Stomach smooth muscle (tissue), 2 donors: ENCODE results near the gene RNF10.
"Not testable (repeated sequence)": the region's sequence is repeated elsewhere in the genome, so short reads cannot be mapped to it uniquely, and the experiment has no call there.

ENCODE experiments used
- H3K27ac ChIP-seq: one replicate; pipeline ENCODE4 v1.7.0; 2013; ENCODE audit warnings: mild to moderate bottlenecking, low read length, inconsistent platforms
- H3K27me3 ChIP-seq, 2 donors: one replicate each; pipeline ENCODE4 v1.7.0; 2013; ENCODE audit warnings: low read length in 2 of 2; ENCODE audit not compliant: insufficient read depth in 2 of 2, control insufficient read depth in 1 of 2
- H3K36me3 ChIP-seq, 2 donors: one replicate each; pipeline ENCODE4 v1.7.0; 2013; ENCODE audit warnings: low read length in 2 of 2; ENCODE audit not compliant: control insufficient read depth in 2 of 2, insufficient read depth in 2 of 2
- H3K4me1 ChIP-seq: one replicate; pipeline ENCODE4 v1.7.0; 2013; ENCODE audit warnings: low read length; ENCODE audit not compliant: control insufficient read depth, insufficient read depth
- H3K4me3 ChIP-seq, 2 donors: one replicate each; pipeline ENCODE4 v1.7.0; 2013; ENCODE audit warnings: low read length in 2 of 2
- H3K9ac ChIP-seq, 2 donors: one replicate each; pipeline ENCODE4 v1.7.0; 2013; ENCODE audit warnings: low read length in 2 of 2, mild to moderate bottlenecking in 1 of 2
- H3K9me3 ChIP-seq, 2 donors: one replicate each; pipeline ENCODE4 v1.7.0; 2013; ENCODE audit warnings: low read length in 2 of 2; ENCODE audit not compliant: control insufficient read depth in 2 of 2
- donor health status: healthy.
- donor health status: Pancreatic carcinoma.

Gene RNF10

DNA sequence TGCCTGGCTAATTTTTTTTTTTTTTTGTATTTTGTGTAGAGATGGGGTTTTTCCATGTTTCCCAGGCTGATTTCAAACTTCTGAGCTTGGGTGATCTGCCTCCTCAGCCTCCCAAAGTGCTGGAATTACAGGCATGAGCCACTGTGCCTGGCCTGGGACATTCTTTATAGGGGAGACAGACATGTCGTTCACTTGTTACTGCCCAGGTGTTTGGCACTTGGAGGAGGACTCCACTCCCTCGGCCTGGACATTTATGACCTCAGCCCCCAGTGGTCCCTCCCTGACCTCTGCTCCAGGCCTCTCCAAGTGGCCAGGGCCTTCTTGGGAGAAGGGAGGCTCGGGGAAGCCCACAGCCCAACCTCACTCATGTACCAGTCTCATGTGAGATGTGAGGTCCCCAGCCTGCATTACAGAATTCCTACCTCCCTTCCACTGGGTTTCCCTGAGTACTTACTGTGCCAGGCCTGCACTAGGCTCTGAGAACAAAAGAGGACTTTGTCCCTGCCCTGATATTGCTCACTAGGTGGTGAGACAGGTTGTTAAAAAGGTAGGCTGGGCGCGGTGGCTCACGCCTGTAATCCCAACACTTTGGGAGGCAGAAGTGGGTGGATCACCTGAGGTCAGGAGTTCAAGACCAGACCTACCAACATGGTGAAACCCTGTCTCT lies 56.7 kb downstream of the RNF10 start:
- Histone ChIP-seq H3K4me3 (no peak overlapping the region), H3K36me3 (no peaks in the 10 kb centered on the region), H3K27me3 (no peaks in the 10 kb centered on the region), H3K4me1 (no peaks in the 10 kb centered on the region), H3K9me3 (no peaks in the 10 kb centered on the region), H3K9ac (no peak overlapping the region), H3K27ac (no peak overlapping the region)

DNA sequence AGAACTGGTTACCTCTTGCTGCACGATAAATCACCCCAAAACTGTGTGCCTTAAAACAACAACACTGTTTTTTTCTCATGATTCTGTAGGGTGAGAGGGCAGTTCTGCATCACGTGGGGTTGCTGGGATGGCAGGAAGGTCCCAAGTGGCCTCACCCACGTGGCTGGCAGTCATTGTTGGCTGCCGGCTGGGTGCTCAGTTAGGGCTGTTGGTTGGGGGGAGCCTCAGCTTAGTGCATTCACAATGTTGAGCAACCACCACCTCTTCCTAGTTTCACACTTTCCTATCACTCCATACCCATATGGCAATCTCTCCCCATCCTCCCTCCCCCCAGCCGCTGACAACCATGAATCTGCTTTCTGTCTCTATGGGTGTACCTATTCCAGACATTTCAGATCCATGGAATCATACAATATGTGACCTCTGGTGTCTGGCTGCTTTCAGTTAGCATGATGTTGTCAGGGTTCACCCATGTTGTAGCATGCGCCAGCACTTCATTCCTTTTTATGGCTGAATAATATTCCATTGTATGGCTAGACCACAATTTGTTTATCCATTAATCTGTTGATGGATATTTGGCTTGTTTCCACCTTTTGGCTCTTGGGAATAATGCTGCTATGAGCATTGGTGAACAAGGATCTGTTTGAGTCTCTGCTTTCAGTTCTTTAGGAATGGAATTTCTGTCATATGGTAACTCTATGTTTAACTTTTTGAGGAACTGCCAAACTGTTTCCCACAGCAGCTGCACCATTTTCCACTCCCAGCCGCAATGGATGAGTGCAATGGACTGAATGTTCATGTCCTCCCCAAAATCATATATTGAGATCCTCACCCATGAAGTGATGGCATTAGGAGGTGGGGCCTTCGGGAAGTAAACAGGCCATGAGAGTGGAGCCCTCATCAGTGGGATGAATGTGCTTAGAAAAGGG lies 58.2 kb downstream of the RNF10 start:
- no peaks in the 10 kb centered on the region for H3K4me1 ChIP-seq
- H3K27me3 ChIP-seq: peaks cover 3 to 4% of the 10 kb centered on the region in 2 donors
- H3K9me3 ChIP-seq: no peaks in the 10 kb centered on the region
- H3K4me3 ChIP-seq: no peak overlapping the region
- no peaks in the 10 kb centered on the region for H3K36me3 ChIP-seq
- H3K9ac ChIP-seq: no peak overlapping the region
- no peak overlapping the region for H3K27ac ChIP-seq

DNA sequence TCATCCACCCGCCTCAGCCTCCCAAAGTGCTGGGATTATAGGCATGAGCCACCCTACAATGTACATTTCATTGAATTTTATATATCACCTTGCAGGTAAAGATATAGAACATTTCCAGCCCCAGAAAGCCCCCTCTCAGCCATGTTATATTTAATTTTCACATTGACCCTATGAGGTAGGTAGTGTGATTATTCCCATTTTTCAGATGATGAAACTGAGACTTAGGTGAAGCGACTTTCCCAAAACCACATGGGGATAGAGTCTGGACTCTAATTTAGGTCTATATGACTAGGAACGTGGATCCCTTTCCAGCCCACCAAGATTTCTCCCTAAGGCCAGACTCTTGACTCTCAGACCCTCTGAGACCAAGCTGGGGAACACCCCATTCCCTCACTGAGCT lies 62.7 kb downstream of the RNF10 start:
- H3K9ac ChIP-seq: no peak overlapping the region
- no peaks in the 10 kb centered on the region for H3K36me3 ChIP-seq
- H3K4me3 ChIP-seq: no peak overlapping the region
- no peaks in the 10 kb centered on the region for H3K4me1 ChIP-seq
- H3K27ac ChIP-seq: no peak overlapping the region
- peaks cover 7 to 9% of the 10 kb centered on the region in 2 donors for H3K27me3 ChIP-seq
- H3K9me3 ChIP-seq: no peaks in the 10 kb centered on the region

DNA sequence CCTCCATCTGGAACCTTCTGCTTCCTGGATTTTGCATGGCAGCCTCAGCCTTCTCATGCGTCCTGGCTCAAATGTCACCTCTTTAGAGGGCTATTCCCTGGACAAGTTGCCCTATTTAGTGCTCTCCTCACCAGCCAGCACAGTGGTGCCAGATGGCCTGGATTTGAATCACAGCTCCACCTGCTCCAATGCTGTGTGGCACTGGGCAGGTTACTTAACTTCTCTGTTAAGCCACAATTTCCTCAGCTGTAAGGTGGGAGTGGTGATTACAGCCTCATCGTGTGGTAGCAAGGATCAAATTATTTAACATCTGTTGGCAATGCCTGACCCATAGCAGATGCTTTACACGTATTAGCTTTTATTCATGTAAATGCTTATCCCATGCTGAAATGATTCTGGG lies 63.7 kb downstream of the RNF10 start:
- Histone ChIP-seq H3K27me3 (peaks cover 9% of the 10 kb centered on the region in 2 donors), H3K4me1 (no peaks in the 10 kb centered on the region), H3K9ac (no peak overlapping the region), H3K4me3 (no peak overlapping the region), H3K36me3 (no peaks in the 10 kb centered on the region), H3K9me3 (no peaks in the 10 kb centered on the region), H3K27ac (no peak overlapping the region)

DNA sequence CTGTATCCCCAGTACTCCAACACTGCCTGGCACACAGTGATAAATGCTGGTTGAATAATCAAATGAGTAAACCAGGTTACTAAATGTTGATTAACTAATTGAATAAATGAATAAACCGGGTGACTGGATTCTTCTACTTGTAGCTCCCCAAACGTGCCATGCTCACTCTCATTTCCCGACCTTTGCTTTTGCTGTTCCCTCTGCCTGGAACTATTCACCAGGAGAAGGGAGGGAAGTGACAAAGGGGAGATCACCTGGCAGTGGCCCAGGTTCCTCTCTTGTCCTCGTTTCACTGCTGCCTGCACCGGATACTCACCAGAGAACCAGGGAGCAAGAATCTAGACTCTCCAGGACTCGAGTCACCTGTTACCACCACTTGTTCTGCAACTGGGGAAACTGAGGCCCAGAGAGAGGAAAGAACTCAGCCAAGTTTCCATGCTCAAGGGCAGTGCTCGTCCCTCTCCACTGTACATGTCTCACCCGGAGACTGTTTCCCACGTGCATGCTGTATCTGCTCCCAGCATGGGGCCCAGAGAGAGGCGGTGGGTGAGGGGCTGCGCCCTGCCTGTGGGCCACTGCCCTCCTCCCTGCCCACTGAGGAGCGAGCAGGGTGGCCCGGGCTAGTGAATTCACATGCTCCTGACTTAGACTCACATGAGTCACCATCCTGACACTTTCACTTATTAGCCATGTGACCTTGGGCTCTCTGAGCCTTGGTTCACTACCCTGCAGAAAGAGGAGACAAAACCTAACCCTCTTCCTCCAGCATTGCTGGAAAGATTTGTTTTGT lies 64.7 kb downstream of the RNF10 start:
- no peak overlapping the region for H3K27ac ChIP-seq

DNA sequence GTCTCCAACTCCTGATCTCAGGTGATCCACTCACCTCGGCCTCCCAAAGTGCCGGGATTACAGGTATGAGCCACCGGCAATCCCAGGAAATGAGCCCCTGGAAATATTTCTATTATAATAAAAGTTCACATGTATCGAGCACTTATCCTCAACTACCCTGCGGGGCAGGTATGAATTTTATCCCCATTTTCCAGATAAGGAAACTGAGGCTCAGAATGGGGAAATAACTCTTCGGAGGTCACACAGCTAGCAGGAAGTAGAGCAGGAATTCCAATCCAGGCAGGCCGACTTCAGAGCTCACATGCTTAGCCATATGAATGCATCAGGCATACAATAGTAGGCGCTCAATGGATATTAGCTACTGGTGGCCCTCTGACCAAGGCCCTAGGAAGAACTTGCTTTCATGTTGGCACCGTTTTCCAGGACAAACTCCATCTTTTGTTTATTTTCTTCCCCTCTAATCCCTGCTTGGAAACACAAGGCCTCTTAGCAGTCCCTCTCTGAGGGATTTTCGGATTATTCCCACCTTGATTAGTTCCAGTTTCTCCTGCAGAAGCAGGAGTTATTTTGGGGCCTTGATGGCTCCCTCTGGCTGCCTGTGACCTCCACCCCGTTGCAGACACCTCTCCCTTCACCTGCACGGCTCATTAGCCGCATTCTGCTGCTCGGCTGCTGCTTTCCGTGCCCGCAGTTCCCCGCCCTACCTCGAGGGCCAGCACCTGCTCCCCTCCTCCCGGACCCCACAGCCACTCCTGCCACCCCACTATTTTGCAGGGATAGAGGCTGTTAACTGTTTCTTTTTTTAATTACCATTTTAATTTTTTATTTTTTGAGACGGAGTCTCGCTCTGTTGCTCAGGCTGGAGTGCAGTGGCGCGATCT lies 65.8 kb downstream of the RNF10 start:
- H3K4me3 ChIP-seq: no peak overlapping the region
- H3K27ac ChIP-seq: no peak overlapping the region
- no peaks in the 10 kb centered on the region for H3K4me1 ChIP-seq
- no peaks in the 10 kb centered on the region for H3K36me3 ChIP-seq
- H3K27me3 ChIP-seq: peaks cover 9% of the 10 kb centered on the region in 2 donors
- H3K9ac ChIP-seq: no peak overlapping the region
- no peaks in the 10 kb centered on the region for H3K9me3 ChIP-seq

More for the DNA sequence above, 64.7 kb downstream of the RNF10 start:
- H3K9me3 ChIP-seq: no peaks in the 10 kb centered on the region
- H3K4me1 ChIP-seq: no peaks in the 10 kb centered on the region
- no peak overlapping the region for H3K4me3 ChIP-seq
- H3K36me3 ChIP-seq: no peaks in the 10 kb centered on the region
- H3K27me3 ChIP-seq: peaks cover 9% of the 10 kb centered on the region in 2 donors
- H3K9ac ChIP-seq: no peak overlapping the region

DNA sequence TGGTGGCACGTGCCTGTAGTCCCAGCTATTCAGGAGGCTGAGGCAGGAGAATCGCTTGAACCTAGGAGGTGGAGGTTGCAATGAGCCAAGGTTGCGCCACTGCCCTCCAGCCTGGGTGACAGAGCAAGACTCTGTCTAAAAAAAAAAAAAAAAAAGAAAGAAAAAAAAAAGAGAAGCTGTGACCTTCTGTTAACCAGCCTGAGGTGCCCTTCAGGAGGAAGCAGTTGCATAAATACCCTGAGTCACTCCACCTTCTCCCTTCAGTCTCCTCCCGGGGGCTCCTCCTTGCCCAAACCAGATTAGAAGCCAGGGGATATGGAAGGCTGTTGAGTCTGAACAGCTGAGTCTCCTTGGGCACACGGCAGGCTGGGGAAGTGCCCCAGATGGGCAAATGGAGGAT lies 68.3 kb downstream of the RNF10 start:
- H3K36me3 ChIP-seq, H3K9me3 ChIP-seq, H3K27me3 ChIP-seq, H3K4me3 ChIP-seq, H3K27ac ChIP-seq, H3K4me1 ChIP-seq, H3K9ac ChIP-seq: not testable (repeated sequence)

DNA sequence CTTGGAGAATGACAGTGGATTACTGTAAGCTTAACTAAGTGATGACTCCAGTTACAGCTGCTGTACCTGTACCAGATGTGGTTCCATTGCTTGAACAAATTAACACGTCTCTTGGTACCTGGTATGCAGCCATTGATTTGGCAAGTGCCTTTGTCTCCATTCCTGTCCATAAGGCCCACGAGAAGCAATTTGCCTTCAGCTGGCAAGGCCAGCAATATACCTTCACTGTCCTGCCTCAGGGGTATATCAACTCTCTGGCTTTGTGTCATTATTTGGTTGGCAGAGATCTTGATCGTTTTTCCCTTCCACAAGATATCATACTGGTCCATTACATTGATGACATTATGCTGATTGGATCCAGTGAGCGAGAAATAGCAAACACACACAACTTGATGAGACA lies 76.4 kb downstream of the RNF10 start:
- Histone ChIP-seq H3K4me3 (no peak overlapping the region), H3K4me1 (no peaks in the 10 kb centered on the region), H3K9ac (no peak overlapping the region), H3K9me3 (no peaks in the 10 kb centered on the region), H3K36me3 (no peaks in the 10 kb centered on the region), H3K27me3 (no peaks in the 10 kb centered on the region), H3K27ac (no peak overlapping the region)

DNA sequence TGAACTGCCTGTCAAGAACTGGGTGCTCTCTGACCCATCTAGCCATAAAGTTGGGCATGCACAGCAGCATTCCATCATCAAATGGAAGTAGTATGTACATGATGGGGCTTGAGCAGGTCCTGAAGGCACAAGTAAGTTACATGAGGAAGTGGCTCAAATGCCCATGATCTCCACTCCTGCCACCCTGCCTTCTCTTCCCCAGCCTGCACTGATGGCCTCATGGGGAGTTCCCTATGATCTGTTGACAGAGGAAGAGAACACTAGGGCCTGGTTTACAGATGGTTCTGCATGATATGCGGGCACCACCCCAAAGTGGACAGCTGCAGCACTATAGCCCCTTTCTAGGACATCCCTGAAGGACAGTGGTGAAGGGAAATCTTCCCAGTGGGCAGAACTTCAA lies 77.4 kb downstream of the RNF10 start:
- H3K4me3 ChIP-seq, H3K9me3 ChIP-seq, H3K9ac ChIP-seq, H3K4me1 ChIP-seq, H3K36me3 ChIP-seq, H3K27me3 ChIP-seq, H3K27ac ChIP-seq: not testable (repeated sequence)

DNA sequence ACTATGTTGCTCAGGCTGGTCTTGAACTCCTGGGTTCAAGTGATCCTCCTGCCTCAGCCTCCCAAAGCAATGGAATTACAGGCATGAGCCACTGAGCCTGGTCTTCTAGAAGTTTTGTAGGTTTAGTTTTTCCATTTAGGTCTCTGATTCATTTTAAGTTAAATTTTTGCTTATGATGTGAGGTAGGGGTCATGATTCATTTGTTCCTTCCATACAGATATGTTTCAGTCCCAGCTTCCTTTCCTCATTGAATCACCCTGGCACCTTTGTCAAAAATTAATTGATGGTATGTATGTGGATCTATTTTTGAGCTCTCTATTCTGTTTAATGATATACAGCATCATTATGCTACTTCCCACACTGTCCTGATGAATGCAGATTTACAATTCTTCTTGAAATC lies 80.7 kb downstream of the RNF10 start:
- no peaks in the 10 kb centered on the region for H3K36me3 ChIP-seq
- H3K9ac ChIP-seq: no peak overlapping the region
- H3K4me3 ChIP-seq: no peak overlapping the region
- no peak overlapping the region for H3K27ac ChIP-seq
- peaks cover 2% of the 10 kb centered on the region for H3K4me1 ChIP-seq
- H3K27me3 ChIP-seq: peaks cover 7 to 8% of the 10 kb centered on the region in 2 donors
- no peaks in the 10 kb centered on the region for H3K9me3 ChIP-seq
